ENCODE results near the gene SEMA4D.

Gene SEMA4D

GRCh38 chr9:89447416-89447815 lies 50.5 kb downstream of the SEMA4D start:
- TF ChIP-seq MAX (IDR thresholded peaks at IDR 0.05) (no peak), TAF1 (IDR thresholded peaks at IDR 0.05; ENCODE audit: low read depth) (no peak), NFIC (IDR thresholded peaks at IDR 0.05) (no peak), USF1 (IDR thresholded peaks at IDR 0.05) (no peak)

GRCh38 chr9:89446961-89447310 lies 51.0 kb downstream of the SEMA4D start:
- no peak for TF ChIP-seq REST (IDR thresholded peaks at IDR 0.05; ENCODE audit: low read depth)
- TF ChIP-seq CREB1 (IDR thresholded peaks at IDR 0.05; ENCODE audit: low read depth) = no peak
- TF ChIP-seq ZBTB7A (IDR thresholded peaks at IDR 0.05; ENCODE audit: low read depth) = no peak
- TF ChIP-seq USF1 (IDR thresholded peaks at IDR 0.05) = no peak
- TF ChIP-seq TEAD4 (IDR thresholded peaks at IDR 0.05) = no peak
- no peak for TF ChIP-seq YY1 (IDR thresholded peaks at IDR 0.05; ENCODE audit: low read depth)
- TF ChIP-seq TAF1 (IDR thresholded peaks at IDR 0.05; ENCODE audit: low read depth) = no peak
- TF ChIP-seq EP300 (IDR thresholded peaks at IDR 0.05; ENCODE audit: borderline replicate concordance) = no peak
- TF ChIP-seq TCF12 (IDR thresholded peaks at IDR 0.05; ENCODE audit: low read depth) = no peak
- no peak for TF ChIP-seq MAX (IDR thresholded peaks at IDR 0.05)
- TF ChIP-seq FOXM1 (IDR thresholded peaks at IDR 0.05; ENCODE audit: borderline replicate concordance, low read depth) = no peak
- TF ChIP-seq NFIC (IDR thresholded peaks at IDR 0.05) = no peak
- no peak for TF ChIP-seq RAD21 (IDR thresholded peaks at IDR 0.05; ENCODE audit: low read depth)
- TF ChIP-seq CEBPB (IDR thresholded peaks at IDR 0.05) = no peak
- TF ChIP-seq EGR1 (IDR thresholded peaks at IDR 0.05) = no peak

- TF ChIP-seq MAX (IDR thresholded peaks at IDR 0.05) = no peak
- TF ChIP-seq REST (IDR thresholded peaks at IDR 0.05; ENCODE audit: low read depth) = no peak
- TF ChIP-seq TAF1 (IDR thresholded peaks at IDR 0.05; ENCODE audit: low read depth) = no peak
- TF ChIP-seq EP300 (IDR thresholded peaks at IDR 0.05; ENCODE audit: borderline replicate concordance) = no peak
- no peak for TF ChIP-seq EGR1 (IDR thresholded peaks at IDR 0.05)
Observed at GRCh38 chr9:89446261-89446960, 51.5 kb downstream of the SEMA4D start.

GRCh38 chr9:89445801-89446251 lies 52.1 kb downstream of the SEMA4D start:
- TF ChIP-seq MAX (IDR thresholded peaks at IDR 0.05) (no peak), CEBPB (IDR thresholded peaks at IDR 0.05) (no peak), EGR1 (IDR thresholded peaks at IDR 0.05) (no peak), RAD21 (IDR thresholded peaks at IDR 0.05; ENCODE audit: low read depth) (no peak), ZBTB7A (IDR thresholded peaks at IDR 0.05; ENCODE audit: low read depth) (no peak), YY1 (IDR thresholded peaks at IDR 0.05; ENCODE audit: low read depth) (no peak), TCF12 (IDR thresholded peaks at IDR 0.05; ENCODE audit: low read depth) (no peak), EP300 (IDR thresholded peaks at IDR 0.05; ENCODE audit: borderline replicate concordance) (no peak), REST (IDR thresholded peaks at IDR 0.05; ENCODE audit: low read depth) (no peak), TAF1 (IDR thresholded peaks at IDR 0.05; ENCODE audit: low read depth) (no peak)

All from Ishikawa (cell line).